ENCODE data around the gene FSHR.

FSHR gene

DNA sequence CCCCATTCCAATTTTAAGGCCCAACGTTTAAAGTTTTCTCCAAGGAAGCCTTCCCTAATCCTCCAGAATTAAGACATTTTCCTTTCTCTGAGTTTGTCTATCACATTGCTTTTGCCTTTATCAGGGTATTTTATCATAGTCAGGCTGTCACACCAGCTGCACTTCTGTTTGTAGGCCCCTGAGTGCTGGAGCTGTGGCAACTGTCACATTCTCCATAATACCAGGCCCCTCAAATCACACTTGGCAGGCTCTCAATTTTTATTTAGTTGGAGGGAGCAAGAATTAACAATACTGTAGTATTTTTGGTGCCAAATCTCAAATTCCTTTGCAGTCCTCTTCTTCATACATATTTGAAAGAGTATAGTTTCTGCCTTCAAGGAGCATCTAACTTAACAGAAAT is 122.2 kb downstream of the FSHR start:
- no peak for DNase-seq (ENCODE audit: low spot score)

DNA sequence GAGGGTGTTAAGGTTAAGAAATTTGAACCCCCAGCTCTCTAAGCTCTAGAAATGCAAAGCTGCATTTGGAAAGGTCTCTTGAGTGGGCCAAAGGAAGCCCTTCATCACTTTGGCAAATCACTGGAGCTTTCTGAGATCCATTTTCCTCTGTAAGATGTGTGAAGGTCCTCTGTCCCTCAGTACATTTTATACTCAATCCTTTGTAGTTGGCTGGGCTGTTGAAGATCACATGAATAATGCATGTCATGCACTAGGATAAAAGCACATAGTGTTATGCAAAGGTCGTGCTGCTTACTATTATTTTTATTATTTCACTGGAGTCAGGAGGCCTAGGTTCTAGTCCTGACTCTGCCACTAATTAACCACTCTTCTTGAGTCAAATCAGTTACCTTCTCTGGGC is 124.9 kb downstream of the FSHR start:
- DNase-seq (ENCODE audit: low spot score): no peak

DNA sequence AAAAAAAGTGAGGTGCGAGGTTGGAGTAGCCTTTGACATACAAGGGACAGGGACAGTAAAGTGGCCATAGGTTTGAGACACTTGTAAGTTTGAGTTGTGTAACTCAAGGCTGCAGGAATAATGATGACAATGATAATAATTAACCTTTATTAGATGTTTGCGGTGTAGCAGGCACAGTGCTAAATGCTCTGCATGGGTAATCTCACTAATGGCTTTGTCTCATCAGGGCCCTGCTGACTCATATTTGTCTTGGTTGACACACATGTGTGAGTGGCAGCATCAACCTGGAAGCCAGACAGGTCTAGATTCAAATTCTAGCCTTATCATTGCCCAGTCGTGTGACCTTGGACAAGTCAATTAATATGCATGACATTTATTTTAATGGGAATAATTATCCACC is 126.2 kb downstream of the FSHR start:
- DNase-seq (ENCODE audit: low spot score): no peak

DNA sequence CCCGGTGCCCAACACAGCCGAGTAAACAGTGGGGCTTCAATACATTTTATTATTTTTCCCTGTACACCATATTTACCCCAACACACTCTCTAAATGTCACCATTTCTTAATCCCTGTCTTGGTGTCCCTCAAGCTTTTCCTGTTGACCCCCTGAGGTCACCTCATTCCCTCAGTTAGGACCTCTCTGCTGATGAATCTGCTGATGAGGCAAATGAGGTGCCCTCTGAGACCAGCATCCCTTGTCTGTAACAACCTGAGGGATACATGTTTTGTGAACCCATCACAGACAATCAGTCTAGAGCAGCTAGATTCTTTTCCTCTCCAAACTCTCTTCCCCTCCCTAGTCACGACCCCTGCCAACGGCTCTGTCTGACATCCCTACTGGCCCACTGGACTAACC is 127.6 kb downstream of the FSHR start:
- no peak for DNase-seq (ENCODE audit: low spot score)

DNA sequence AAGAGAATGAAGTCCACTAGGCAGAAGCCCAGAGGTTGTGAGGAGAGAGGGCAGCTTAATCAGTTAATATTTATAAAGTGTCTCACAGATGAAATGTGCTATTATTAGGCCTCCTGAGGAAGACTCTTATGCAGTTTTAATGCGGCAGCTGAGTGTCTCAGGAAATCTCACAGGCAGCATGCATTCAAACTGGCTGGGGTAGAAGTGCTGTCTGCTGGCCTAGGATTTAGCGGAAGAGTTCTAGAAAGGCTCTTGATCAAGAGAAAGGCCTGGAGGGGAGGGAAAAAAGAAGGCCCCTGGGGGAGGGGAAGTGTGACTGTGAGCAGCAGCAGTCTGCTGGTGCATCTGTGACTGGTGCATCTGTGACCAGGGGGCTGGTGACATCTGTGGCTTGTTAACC is 133.0 kb downstream of the FSHR start:
- DNase-seq (ENCODE audit: low spot score): no peak

DNA sequence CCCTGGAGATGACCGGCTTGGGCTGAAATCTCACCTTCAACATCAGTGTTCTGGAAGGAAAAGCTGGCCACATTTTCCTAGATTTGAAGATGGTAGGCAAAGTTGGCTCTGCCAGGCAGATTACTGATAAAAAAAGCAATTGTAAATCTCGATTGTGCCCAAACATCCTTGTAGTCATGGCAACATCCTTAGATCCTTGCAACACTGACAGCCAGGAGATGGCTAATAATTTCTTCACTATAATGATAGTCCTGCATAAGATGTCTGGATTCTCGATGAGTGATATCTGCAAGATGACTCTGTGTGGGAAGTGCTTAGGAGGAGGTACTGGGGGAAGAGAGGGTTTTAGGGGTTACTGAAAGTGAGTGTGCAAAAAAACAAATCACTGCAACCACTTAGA is 149.1 kb downstream of the FSHR start:
- DNase-seq (ENCODE audit: low spot score): no peak

DNA sequence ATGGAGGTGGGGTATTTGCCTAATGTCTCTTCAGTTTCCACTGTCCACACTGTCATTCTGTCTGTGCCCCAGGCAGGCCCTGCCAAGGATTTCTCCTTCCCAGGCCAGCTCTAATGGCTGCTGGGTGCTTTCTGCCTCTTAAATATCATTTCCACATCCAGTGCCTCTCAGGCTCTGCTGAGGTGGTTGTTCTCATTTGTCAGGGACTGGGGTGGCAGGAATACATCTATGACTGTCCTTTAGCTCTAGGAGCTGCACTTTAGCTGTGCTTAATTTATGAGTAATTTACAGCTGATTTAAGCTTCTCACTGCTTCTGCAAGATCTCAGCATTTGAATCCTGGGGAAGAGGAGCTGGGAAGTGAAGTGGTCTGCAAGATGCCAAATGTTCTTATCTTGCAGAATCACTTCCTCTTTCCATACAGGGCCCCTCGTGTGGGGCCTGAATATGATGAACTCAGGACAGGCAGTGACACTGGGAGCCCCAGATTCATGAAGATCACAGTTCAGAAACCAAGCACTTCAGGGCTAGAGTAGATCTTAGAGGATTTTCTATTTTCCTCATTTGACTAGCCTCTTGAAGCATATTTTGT is 150.2 kb downstream of the FSHR start:
- DNase-seq (ENCODE audit: low spot score): no peak

DNA sequence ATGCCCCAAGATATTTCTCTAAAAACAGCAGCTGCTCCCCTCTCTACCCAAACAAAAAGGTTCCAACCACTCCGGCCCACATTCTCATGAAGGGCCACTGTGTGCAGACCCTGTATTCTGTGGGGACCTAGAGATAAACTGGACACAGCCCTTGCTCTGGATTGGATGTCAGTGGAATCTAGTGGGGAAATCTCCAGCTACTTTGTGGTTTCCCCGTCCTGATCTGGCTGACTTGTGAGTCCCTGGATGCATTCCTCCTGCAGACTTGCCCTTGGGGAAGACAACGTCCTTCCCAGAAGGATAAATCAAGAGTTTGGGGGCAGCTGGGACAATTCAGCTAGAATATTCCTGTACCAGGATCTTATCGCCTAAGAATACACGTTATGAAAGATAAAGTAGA is 151.1 kb downstream of the FSHR start:
- no peak for DNase-seq (ENCODE audit: low spot score)

DNA sequence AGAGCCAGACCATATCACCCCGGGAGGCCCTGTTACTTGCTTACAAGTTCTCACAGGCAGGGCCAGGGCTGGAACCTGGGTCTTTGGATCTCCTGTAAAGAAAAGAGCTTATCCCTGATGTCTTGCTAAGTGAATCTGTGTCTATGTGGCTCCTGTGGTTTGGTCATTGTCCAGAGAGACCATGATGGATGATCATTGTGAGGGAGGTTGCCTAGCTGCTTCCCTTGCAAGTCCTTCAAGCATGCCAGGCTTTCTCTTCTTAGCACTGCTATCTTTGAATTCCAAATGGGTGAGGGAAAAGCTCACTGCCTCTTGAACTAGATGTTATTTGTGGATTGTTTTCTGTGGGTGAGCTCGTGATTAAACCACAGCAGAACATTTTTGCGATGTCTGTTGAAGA is 151.6 kb downstream of the FSHR start:
- no peak for DNase-seq (ENCODE audit: low spot score)

DNA sequence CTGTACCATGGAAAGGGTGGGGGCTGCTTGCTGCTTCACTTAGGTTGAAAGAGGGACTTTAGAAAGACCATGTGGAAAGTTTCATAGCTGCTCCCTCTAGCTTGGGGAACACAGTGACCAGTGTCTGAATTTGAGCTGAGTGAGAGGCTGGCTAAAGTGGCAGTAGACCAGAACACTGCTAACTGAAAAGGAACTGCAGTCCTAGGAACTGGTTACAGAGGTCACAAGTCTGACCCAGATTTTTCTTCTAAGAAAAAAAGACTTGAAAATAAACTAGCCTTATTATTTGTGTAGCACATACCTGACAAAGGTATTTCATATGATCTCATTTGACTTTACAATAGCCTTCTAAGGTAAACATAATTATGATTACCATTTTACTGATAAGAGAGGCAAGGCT is 153.6 kb downstream of the FSHR start:
- DNase-seq (ENCODE audit: low spot score): no peak

DNA sequence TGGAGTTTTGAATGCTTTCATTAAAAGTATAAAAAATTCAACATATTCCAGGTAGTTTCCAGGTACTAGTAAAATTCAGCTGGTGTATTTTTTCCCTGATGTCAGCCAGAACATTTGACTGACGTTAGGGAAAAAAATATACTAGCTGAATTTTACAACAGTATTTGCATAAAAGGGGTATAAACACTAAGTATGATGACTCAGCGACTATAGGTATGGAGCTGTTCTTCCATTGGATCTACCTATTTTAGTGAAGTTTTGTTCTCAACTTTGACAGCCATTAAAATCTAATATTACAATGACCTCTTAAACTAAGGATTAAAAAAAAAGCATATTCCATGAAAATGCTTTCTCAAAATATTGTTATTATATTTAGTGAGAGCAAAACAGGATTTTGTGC is 155.9 kb downstream of the FSHR start:
- no peak for DNase-seq (ENCODE audit: low spot score)

DNA sequence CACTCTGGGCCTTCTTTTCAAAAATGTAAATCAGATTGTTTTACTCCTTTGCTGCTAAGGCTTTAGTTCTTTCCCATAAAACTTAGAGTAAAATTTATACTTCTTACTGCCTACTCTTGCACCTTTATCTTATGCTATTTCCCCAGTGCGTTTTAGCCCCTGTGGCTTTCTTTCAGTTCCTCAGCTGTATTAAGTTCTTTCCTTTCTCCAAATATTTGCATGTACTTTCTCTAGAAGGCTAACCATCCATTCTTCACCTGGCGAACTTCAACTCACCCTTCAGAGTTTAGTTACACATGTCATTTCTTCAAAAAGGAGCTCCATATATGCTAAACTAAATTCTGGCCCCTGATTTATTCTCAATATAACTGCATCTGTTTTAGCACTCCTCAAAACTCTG is 160.7 kb downstream of the FSHR start:
- DNase-seq (ENCODE audit: low spot score): no peak

DNA sequence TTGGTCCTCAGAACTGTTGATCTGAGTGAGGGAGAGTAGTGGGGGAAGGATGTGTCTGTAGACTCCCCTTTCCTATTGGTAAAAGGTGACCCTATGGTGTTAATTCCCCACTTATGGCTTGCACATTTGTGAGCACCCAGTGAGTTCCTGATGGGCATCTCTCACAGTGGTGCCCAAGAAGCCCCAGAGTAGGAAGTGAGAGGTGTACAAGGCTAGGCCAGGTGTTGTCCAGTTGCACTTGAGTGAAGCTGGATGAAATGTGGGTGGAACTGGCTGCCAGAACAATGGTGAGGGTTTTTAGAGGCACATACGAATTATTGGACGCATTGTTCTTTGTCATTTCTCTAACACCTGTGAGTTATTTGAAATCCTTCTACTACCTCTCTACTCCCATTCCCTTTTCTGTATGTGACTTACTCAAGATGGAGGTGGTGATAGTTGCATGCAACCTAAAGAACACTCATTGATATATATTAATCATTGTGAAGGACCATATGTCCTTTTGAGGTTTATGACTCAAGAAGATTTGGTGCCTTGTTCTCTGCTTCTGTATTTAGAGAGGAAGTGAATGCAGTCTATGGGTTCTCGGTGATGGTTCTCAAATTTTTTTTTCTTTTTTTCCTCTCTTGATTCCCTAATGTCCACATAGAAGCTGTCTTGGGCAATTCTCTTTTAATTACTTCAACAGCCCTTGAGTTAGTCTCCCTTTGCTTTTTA is 162.7 kb downstream of the FSHR start:
- DNase-seq (ENCODE audit: low spot score): no peak

DNA sequence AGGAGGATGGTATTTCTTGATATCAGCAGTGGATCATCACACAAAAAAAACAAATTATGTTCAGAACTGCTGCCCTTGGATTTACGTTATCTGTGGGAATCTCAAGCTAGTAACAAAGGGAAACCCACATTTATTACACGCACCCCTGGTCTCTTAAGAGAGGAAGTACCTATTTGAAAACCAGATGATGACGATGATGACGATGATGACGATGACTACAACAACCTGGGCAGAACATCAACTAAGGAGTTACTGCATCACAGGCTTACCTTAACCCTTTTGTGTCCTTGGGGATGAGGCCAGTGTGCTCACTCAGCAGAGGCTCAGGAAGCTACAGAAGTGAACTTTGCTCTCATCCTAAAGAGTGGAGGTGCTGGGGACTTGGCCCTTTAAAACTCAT is 169.4 kb downstream of the FSHR start:
- DNase-seq (ENCODE audit: low spot score): no peak

DNA sequence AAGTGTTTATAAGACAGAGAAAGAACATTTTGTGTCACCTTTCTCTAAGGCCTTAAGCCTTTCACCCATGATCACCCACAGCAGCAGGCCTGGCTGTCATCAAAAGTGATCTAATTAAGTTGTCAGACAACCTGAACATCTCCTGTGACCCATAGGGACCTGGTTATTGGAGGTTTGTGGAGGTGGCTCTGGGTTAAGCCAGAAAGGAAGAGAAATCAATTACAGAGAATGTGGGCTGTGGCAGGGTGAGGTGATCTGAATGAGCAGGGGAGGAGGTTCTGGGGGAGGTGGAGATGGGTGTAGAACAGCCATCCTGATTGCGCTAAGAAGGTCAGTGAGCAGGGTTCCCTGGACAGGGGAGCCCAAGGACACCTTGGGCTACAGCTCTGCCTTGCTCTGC is 170.8 kb downstream of the FSHR start:
- DNase-seq (ENCODE audit: low spot score): no peak

DNA sequence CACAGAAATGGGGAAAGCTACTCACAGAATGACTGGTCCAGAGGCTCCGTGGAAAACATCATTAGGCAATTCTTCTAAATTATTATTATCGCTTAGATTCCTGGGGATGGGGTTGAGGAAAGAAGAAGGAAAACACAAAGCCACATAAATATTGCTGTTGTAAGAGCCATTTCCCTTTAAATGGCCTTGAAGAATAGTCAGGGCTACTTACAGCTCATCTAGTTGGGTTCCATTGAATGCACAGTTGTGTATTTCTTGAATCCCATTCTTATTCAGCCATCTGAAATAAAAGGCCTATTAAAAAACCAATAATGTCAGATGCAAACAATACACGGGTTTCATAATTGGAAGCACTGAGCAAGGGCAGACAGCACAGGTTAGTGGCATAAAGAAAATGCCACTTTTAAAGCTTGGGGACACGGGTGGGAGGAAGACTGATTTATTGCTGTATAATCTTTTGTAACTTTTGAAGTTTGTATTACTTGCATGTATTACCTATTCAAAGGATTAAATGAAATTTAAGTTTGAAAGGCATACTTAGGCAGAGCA is 171.4 kb downstream of the FSHR start:
- no peak for DNase-seq (ENCODE audit: low spot score)

DNA sequence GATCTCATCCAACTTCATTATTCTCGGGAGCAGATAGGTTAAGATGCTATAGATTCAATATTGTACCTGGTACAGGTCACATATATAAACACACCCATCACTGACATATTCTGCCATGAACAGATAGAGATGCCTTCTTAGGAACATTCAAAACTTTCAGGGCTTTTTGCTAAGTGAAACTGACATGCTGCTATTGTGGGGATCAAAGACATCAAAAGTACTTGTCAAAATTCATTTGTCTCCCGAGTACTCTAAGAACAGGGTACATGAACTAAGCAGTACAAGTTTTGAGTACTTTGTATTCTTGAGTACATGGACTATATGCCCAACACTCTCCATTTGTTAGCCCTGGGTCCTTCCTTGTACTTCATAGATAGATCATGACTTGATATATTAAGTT is 173.5 kb downstream of the FSHR start:
- no peak for DNase-seq (ENCODE audit: low spot score)

DNA sequence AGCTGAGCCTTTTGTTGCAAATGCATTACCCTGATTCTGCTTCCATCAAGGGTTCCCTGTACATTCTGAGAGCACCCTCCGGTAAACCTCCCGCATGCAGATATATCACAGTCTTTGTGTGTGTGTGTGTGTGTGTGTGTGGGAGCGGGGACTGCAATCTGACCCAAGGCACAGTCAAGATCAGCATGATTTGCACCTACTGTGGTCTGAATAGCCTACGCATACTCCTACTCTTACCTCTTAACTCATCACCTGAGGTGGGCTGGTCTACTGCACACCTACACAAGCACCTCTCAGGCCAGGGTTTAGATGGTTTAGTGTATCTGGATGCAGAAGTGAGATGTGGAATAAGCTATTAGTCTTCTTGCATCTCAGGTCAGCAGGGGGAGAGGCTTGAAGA is 174.6 kb downstream of the FSHR start:
- DNase-seq (ENCODE audit: low spot score): no peak

DNA sequence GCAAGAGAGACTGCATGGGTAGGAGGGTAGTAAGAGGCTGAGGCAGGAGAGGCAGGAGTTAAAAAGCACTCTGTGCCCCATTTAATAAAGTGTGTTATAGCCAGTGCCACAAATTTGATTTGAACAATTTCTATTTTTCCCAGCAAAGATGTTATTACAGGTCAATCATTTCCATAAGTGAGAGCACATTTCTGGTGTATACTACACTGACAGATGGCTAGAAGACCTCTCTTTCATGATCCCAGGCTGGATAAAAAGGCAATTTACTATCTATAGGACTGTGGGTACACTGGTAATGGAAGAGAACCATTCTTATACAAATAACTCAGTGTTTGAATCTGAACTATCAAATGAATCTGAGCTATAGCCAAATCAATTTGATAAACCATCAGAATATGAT is 176.2 kb downstream of the FSHR start:
- DNase-seq (ENCODE audit: low spot score): no peak

DNA sequence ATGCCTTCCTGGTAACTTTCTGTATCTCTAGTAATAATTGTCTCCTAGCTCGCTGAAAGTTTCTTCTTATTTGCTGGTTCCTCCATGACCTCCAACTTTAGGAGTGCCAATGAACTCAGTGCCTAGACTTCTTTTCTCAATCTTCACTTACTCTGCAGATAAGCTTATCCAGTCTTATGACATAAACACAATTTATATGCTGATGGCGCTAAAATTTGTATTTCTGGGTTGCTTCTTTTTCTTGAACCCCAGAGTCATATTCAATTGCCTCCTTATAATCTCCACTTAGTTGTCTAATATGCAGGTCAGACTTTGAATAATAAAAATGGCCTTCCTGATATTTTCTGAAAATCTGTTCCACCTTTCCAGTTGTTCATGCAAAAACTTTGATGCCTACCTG is 182.5 kb downstream of the FSHR start:
- no peak for DNase-seq (ENCODE audit: low spot score)

DNA sequence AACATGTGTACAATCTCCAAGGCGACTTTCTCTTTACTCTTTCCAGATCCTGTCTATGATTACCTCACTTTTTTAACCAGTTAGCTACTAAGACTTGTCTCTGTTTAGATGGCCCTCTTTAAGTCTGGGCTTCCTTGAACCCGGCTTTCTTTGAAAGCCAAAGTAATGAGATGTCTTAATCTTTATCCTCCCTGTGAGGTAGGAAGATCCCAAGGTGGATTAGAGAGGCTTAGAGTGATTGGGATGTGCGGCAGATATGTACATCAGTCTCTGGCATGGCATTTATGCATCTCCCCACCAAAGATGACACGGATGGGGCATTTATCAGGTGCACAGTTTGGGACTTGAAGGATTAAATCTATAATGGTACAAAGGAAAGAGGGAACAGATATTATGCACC is 186.3 kb downstream of the FSHR start:
- no peak for DNase-seq (ENCODE audit: low spot score)

DNA sequence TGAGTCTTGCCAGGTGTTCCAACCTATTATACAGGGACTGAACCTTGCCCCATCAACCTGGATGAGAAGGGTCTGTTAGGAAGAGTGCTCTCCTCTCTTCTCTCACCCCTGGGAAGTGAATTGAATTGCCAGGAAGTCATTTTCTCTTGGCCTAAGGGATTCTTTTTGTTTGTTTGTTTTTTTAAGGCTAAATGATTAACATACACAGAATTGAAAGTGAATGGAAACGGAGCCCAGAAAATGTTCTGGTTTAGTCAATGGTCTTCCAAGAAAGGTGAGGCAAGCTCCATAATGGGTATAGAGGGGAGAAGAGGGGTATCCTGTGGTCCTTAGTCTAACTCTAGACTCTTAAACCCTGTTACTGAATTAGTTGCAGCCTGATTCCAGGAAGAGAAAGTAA is 189.1 kb downstream of the FSHR start:
- no peak for DNase-seq (ENCODE audit: low spot score)

DNA sequence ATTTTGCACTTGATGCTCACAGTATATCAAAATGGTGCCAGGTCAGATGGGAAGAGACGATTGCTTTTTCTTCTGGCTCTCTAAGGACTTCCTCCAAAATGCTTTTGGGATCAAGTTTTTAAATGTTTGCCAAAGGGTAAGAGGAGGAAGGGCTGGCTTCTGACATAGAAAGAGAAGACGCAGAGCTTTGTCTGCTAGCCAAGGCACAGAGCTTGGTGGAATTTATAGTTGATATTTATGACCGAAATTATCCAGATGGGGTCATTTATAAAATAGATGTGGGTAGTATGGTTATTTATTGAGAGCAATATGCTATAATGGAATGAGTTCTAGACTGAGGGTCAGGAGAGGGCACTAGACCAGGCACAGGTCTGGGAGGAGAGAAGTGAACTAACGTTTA is 193.3 kb downstream of the FSHR start:
- no peak for DNase-seq (ENCODE audit: low spot score)

DNA sequence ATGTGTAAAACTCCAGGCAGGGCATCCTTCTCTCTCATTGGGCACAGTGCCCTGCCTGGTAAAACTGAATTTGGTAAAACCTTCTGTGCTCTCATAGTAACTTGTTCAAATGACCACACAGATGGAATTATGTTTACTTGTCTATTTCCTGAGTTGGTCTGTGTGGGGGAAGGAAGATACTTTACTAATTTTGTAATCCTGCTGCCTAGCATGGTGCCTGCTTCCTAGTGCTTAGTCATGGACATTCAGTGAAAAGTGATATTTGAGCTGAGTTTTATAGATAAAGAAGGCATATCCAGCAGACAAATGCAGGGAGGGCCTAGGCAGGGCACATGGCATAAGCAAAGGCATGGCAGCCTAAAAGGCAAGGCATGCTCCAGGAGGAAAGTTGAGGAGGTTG is 199.4 kb downstream of the FSHR start:
- no peak for DNase-seq (ENCODE audit: low spot score)
